Loucy (cell line): ENCODE measurements around the gene BACE2.

Experiments used
- EZH2phosphoT487 ChIP-seq: fragments of 200-600 bp; IDR thresholded peaks from 2 replicates; pipeline ENCODE4 v1.6.1; 2018; ENCODE audit warnings: antibody characterized with exemption, mild to moderate bottlenecking, moderate library complexity, borderline replicate concordance
- TF ChIP-seq, protein P1 (sequence below): fragments of 200-600 bp; sonication (generic); conservative IDR thresholded peaks from 2 replicates; pipeline ENCODE4 v1.5.1; 2014; ENCODE audit warnings: mild to moderate bottlenecking, antibody characterized with exemption, low read length

DNA sequence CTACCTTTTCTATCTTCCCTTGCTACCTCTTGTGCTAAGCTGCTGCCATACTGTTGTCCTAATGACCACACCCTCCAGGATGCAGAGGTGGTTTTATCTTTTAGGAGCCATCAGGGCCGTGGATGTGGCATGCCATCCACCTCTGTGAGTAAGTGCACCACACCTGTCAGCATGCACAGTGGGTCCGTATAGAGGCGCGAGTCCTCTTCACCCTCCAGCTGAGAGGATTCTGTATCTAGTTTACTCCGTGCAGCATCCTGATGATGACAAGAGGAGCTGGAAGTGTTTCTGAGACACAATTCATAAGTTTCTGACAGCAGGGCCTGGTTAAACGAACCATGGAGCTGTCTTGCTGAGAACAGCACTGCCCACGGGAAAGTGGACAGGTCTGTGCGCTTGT, 159.8 kb downstream of the BACE2 start:
- no peak for TF ChIP-seq EZH2phosphoT487
- TF ChIP-seq, protein P1, sequence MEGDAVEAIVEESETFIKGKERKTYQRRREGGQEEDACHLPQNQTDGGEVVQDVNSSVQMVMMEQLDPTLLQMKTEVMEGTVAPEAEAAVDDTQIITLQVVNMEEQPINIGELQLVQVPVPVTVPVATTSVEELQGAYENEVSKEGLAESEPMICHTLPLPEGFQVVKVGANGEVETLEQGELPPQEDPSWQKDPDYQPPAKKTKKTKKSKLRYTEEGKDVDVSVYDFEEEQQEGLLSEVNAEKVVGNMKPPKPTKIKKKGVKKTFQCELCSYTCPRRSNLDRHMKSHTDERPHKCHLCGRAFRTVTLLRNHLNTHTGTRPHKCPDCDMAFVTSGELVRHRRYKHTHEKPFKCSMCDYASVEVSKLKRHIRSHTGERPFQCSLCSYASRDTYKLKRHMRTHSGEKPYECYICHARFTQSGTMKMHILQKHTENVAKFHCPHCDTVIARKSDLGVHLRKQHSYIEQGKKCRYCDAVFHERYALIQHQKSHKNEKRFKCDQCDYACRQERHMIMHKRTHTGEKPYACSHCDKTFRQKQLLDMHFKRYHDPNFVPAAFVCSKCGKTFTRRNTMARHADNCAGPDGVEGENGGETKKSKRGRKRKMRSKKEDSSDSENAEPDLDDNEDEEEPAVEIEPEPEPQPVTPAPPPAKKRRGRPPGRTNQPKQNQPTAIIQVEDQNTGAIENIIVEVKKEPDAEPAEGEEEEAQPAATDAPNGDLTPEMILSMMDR: no peak
